GM12864 (cell line): ENCODE measurements around the gene GALNT2.

Experiments used
- DNase-seq: peaks from one replicate; pipeline ENCODE4 v3.0.0-alpha.2; 2011; ENCODE audit warnings: low read depth
- H3K4me3 ChIP-seq: 2 replicates; pipeline ENCODE4 v1.5.1; 2011; ENCODE audit warnings: mild to moderate bottlenecking, low read depth, low read length, control low read depth
- TF ChIP-seq, protein P1 (sequence below): IDR thresholded peaks from 2 replicates; pipeline ENCODE4 v1.5.1; 2011; ENCODE audit warnings: low read depth, mild to moderate bottlenecking, moderate library complexity, low read length, control low read depth, inconsistent platforms; ENCODE audit errors: missing control alignments

Gene GALNT2

DNA sequence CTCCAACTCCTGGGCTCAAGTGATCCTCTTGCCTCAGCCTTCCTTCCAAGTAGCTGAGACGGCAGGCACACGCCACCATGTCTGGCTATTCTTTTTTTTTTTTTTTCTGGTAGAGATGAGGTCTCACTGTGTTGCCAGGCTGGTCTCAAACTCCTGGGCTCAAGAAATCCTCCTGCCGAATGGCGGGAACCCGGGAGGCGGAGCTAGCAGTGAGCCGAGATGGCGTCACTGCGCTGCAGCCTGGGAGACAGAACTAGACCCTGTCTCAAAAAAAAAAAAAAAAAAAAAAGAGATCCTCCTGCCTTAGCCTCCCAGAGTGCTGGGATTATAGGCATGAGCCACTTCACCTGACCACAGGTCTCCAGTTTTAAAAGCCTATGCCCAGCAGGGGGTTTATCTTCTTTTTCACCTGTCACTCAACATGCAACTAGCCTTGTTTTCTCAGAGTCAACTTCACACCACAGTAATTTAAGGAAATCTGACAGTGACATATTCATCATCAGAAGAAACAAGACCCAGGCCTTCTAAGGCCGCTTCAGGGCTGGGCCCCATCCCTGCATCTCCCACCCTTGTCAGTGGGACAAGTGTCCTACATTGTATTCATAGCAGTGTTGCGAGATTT is 38.3 kb upstream of the GALNT2 start:
- no peak overlapping the region for H3K4me3 ChIP-seq
- no peak for DNase-seq
- TF ChIP-seq, protein P1, sequence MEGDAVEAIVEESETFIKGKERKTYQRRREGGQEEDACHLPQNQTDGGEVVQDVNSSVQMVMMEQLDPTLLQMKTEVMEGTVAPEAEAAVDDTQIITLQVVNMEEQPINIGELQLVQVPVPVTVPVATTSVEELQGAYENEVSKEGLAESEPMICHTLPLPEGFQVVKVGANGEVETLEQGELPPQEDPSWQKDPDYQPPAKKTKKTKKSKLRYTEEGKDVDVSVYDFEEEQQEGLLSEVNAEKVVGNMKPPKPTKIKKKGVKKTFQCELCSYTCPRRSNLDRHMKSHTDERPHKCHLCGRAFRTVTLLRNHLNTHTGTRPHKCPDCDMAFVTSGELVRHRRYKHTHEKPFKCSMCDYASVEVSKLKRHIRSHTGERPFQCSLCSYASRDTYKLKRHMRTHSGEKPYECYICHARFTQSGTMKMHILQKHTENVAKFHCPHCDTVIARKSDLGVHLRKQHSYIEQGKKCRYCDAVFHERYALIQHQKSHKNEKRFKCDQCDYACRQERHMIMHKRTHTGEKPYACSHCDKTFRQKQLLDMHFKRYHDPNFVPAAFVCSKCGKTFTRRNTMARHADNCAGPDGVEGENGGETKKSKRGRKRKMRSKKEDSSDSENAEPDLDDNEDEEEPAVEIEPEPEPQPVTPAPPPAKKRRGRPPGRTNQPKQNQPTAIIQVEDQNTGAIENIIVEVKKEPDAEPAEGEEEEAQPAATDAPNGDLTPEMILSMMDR: no peak

DNA sequence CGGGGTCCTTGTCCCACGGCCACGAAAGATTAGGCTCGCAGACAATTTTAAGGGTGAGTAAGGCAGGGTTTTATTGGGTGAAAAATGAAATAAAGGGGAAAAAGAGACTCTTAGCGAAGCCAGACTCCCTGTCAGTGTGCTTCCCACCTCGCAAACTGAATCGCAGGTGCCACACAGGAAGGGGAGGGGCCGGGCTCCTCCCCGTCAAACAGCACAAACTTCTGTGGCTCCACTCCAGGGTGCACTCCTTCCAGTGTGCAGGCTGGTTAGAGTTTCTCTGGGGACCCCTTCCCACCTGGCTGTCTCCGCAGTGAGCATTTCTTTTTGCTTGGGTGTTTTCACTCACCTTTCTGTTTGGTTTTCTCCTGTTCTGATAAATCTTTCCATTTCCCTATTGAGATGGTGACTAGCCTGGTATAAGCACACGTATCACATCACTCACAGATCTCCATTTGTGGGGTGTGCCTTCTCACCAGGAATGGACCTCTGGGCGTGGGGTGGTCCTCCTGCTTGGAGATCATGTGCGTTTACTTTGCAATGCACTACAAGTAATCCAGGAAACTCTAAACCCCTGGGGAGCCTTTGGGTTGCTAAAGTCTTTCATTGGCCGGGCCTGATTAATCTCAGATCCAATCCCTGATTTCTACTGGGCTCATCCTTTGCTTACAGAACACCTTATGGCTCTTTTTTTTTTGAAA is 37.6 kb upstream of the GALNT2 start:
- TF ChIP-seq, protein P1: no peak
- no peak for DNase-seq
- H3K4me3 ChIP-seq: no peak overlapping the region

DNA sequence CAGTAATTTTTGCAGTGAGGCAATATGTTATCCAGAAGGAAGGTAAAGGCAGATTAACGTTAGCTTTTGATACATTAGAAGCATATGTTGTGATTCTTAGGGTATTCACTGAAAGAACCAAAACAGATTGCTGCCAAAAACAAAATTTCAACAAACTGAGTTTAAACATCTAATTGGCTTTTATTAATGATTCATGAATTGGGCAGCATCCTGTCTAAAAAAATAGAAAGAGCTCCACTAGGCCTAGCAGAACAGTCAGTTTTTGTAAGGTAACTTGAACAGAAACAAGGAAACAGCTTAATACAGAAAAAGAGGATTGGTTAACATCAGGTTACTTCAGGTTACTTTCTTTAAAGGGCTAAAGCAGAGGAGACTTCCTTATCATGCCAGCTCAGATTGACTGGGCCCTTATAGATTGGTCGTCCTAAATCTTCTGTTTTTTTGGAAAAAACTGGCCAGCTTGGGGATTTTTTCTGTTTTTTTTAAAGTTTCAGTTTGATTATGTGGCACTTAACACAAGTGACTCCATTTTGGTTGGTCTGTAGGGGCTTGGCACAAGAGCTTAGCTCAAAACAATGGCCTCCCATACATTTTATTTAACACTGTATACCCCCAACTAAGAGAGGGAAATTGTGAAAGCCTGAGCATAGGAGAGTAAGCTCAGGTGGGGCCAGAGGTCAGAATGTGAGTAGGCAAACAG is 36.8 kb upstream of the GALNT2 start:
- TF ChIP-seq, protein P1: no peak
- DNase-seq: no peak
- no peak overlapping the region for H3K4me3 ChIP-seq

DNA sequence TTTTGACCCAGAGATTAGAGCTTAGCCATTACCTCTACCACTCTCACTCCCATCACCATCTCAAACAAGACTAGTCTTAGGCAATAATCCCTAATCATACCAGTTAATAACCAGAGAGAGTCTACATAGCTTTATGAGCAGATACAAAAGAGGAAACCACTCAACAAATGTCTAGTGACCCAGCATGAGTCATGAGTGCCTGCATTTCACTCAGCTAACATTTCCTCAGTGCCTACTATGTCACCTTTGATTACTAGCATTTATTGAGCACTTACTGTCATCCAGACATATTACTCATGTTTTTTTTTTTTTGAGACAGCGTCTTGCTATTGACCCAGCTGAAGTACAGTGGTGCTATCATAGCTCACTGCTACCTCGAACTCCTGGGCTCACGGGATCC is 35.9 kb upstream of the GALNT2 start:
- H3K4me3 ChIP-seq: no peak overlapping the region
- DNase-seq: no peak
- TF ChIP-seq, protein P1: no peak

DNA sequence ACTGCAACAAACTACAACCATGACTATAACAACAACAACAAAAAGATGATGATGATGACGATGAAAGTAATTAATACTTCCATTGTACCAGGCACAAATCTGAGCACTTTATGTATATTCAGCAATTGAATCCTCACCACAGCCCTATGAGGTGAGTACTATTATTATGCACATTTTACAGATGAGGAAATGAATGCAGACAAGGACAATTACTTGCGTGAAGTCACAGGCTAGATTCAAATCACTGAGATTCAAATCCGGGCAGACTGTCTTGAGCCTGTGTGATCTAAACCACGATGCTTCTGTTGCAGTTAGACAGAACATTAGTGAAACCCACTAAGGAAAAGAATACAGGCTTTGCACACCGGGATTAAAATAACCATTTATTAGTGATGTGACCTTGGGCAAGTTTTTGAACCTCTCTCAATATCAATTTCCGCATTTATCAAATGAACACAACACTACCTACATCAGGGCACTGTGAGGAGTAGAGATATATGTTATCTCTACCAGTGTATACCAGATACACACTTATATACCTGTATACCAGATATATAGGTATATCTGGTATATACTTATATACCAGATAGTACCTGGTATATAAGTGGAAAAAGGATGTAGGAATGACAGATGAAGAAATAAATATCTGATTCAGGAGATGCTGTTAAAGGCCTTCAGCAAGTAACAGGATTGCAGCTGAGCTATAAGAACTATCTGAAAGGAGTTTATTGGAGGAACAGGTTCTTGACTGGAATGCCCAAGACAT is 34.3 kb upstream of the GALNT2 start:
- TF ChIP-seq, protein P1: no peak
- no peak for DNase-seq
- H3K4me3 ChIP-seq: no peak overlapping the region

DNA sequence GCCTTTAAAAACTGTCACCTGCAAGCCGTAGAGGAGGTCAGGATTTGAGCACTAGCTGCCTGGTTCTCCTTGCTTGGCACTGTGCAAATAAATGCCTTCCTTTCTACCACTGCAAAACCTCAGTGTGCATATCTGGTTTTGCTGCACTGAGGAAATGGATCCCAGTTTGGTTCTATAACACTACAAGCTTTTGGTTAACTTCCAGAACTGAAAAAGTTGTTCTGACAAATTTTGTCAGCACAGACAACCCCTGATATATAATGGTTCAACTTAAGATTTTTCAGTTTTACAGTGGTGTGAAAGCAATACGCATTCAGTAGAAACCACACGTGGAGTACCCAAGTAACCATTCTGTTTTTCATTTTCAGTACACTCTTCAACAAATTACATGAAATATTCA is 29.8 kb upstream of the GALNT2 start:
- TF ChIP-seq, protein P1: no peak
- peak; percentile 29 for DNase-seq
- no peak overlapping the region for H3K4me3 ChIP-seq
